IPS-15b (cell line): ENCODE measurements around the gene TRPM3.

ENCODE experiments used
- H3K27me3 ChIP-seq: one replicate; pipeline ENCODE4 v1.6.1; 2013; ENCODE audit warnings: low read length; ENCODE audit not compliant: control insufficient read depth, insufficient read depth
- H3K36me3 ChIP-seq: one replicate; pipeline ENCODE4 v1.6.1; 2013; ENCODE audit warnings: low read length; ENCODE audit not compliant: control insufficient read depth, insufficient read depth
- H3K4me1 ChIP-seq: one replicate; pipeline ENCODE4 v1.6.1; 2013; ENCODE audit warnings: mild to moderate bottlenecking, low read length; ENCODE audit not compliant: control insufficient read depth, insufficient read depth
- H3K4me3 ChIP-seq: one replicate; pipeline ENCODE4 v1.5.1; 2013; ENCODE audit warnings: low read depth, low read length
- H3K9ac ChIP-seq: one replicate; pipeline ENCODE4 v1.6.1; 2013; ENCODE audit warnings: low read depth, mild to moderate bottlenecking, low read length
- H3K9me3 ChIP-seq: one replicate; pipeline ENCODE4 v1.6.1; 2013; ENCODE audit warnings: mild to moderate bottlenecking, low read length; ENCODE audit not compliant: control insufficient read depth, insufficient read depth

Gene TRPM3

GRCh38 chr9:70498866-70499265 is 622.6 kb downstream of the TRPM3 start:
- H3K27me3 ChIP-seq: no peaks in the 10 kb centered on the region
- H3K36me3 ChIP-seq: no peaks in the 10 kb centered on the region
- no peak overlapping the region for H3K9ac ChIP-seq
- H3K4me1 ChIP-seq: no peaks in the 10 kb centered on the region
- H3K4me3 ChIP-seq: no peak overlapping the region
- H3K9me3 ChIP-seq: no peaks in the 10 kb centered on the region

GRCh38 chr9:70496244-70496643 is 625.2 kb downstream of the TRPM3 start:
- H3K4me3 ChIP-seq: no peak overlapping the region
- H3K9ac ChIP-seq: no peak overlapping the region
- no peaks in the 10 kb centered on the region for H3K4me1 ChIP-seq
- no peaks in the 10 kb centered on the region for H3K36me3 ChIP-seq
- no peaks in the 10 kb centered on the region for H3K27me3 ChIP-seq
- no peaks in the 10 kb centered on the region for H3K9me3 ChIP-seq

- Histone ChIP-seq H3K9ac (no peak overlapping the region), H3K27me3 (no peaks in the 10 kb centered on the region), H3K9me3 (no peaks in the 10 kb centered on the region), H3K4me1 (no peaks in the 10 kb centered on the region), H3K4me3 (no peak overlapping the region), H3K36me3 (no peaks in the 10 kb centered on the region)
Measured at GRCh38 chr9:70495514-70495913, 625.9 kb downstream of the TRPM3 start.

GRCh38 chr9:70494221-70494620 is 627.2 kb downstream of the TRPM3 start:
- Histone ChIP-seq H3K4me1 (no peaks in the 10 kb centered on the region), H3K36me3 (no peaks in the 10 kb centered on the region), H3K9me3 (no peaks in the 10 kb centered on the region), H3K9ac (no peak overlapping the region), H3K4me3 (no peak overlapping the region), H3K27me3 (no peaks in the 10 kb centered on the region)

GRCh38 chr9:70493029-70493428 is 628.4 kb downstream of the TRPM3 start:
- Histone ChIP-seq H3K36me3 (no peaks in the 10 kb centered on the region), H3K4me1 (no peaks in the 10 kb centered on the region), H3K27me3 (no peaks in the 10 kb centered on the region), H3K9me3 (no peaks in the 10 kb centered on the region), H3K9ac (no peak overlapping the region), H3K4me3 (no peak overlapping the region)

- no peaks in the 10 kb centered on the region for H3K4me1 ChIP-seq
- H3K4me3 ChIP-seq: no peak overlapping the region
- no peaks in the 10 kb centered on the region for H3K9me3 ChIP-seq
- no peaks in the 10 kb centered on the region for H3K36me3 ChIP-seq
- H3K27me3 ChIP-seq: no peaks in the 10 kb centered on the region
- no peak overlapping the region for H3K9ac ChIP-seq
Measured at GRCh38 chr9:70492319-70492777, 629.1 kb downstream of the TRPM3 start.

GRCh38 chr9:70491426-70492318 is 629.7 kb downstream of the TRPM3 start:
- no peaks in the 10 kb centered on the region for H3K27me3 ChIP-seq
- H3K36me3 ChIP-seq: no peaks in the 10 kb centered on the region
- no peaks in the 10 kb centered on the region for H3K9me3 ChIP-seq
- no peak overlapping the region for H3K9ac ChIP-seq
- H3K4me1 ChIP-seq: no peaks in the 10 kb centered on the region
- no peak overlapping the region for H3K4me3 ChIP-seq

- no peaks in the 10 kb centered on the region for H3K9me3 ChIP-seq
- H3K27me3 ChIP-seq: no peaks in the 10 kb centered on the region
- H3K36me3 ChIP-seq: no peaks in the 10 kb centered on the region
- H3K9ac ChIP-seq: no peak overlapping the region
- H3K4me1 ChIP-seq: no peaks in the 10 kb centered on the region
- H3K4me3 ChIP-seq: no peak overlapping the region
Measured at GRCh38 chr9:70490478-70490877, 630.9 kb downstream of the TRPM3 start.

- H3K4me1 ChIP-seq: no peaks in the 10 kb centered on the region
- H3K4me3 ChIP-seq: no peak overlapping the region
Measured at GRCh38 chr9:70488793-70489105, 632.7 kb downstream of the TRPM3 start.

GRCh38 chr9:70488098-70488792 is 633.2 kb downstream of the TRPM3 start:
- H3K36me3 ChIP-seq: no peaks in the 10 kb centered on the region
- no peaks in the 10 kb centered on the region for H3K9me3 ChIP-seq
- H3K9ac ChIP-seq: no peak overlapping the region
- no peaks in the 10 kb centered on the region for H3K4me1 ChIP-seq
- H3K27me3 ChIP-seq: no peaks in the 10 kb centered on the region
- H3K4me3 ChIP-seq: no peak overlapping the region

More at GRCh38 chr9:70488793-70489105, 632.7 kb downstream of the TRPM3 start:
- Histone ChIP-seq H3K9me3 (no peaks in the 10 kb centered on the region), H3K36me3 (no peaks in the 10 kb centered on the region), H3K27me3 (no peaks in the 10 kb centered on the region), H3K9ac (no peak overlapping the region)

GRCh38 chr9:70486127-70486526 is 635.3 kb downstream of the TRPM3 start:
- Histone ChIP-seq H3K4me1 (no peaks in the 10 kb centered on the region), H3K36me3 (no peaks in the 10 kb centered on the region), H3K9ac (no peak overlapping the region), H3K9me3 (no peaks in the 10 kb centered on the region), H3K27me3 (no peaks in the 10 kb centered on the region), H3K4me3 (no peak overlapping the region)
